DMS153 treated with DMSO at 0.1 percent for 48 hours (cell line): ENCODE results near the gene BICRA.
"Not testable (repeated sequence)": the region's sequence is repeated elsewhere in the genome, so short reads cannot be mapped to it uniquely, and the experiment has no call there.

Experiments
- DNase-seq: peaks from one replicate; lab custom pipeline; 2025; ENCODE audit not compliant: unreplicated experiment; lab: John Stamatoyannopoulos, UW

The BICRA gene

GRCh38 chr19:47626238-47626637 is 17.3 kb downstream of the BICRA start:
- no peak for DNase-seq

- no peak for DNase-seq
Measured at GRCh38 chr19:47628078-47628771, 19.3 kb downstream of the BICRA start.

- DNase-seq = no peak
Measured at GRCh38 chr19:47630594-47630993, 21.7 kb downstream of the BICRA start.

- no peak for DNase-seq
Measured at GRCh38 chr19:47631681-47632446, 22.9 kb downstream of the BICRA start.

GRCh38 chr19:47633517-47633916 is 24.6 kb downstream of the BICRA start:
- DNase-seq = peak; percentile 79

- peak; percentile 79 for DNase-seq
Measured at GRCh38 chr19:47633996-47634395, 25.1 kb downstream of the BICRA start.

- not testable (repeated sequence) for DNase-seq
Measured at GRCh38 chr19:47635152-47635754, 26.3 kb downstream of the BICRA start.

- DNase-seq = no peak
Measured at GRCh38 chr19:47637550-47637949, 28.6 kb downstream of the BICRA start.

GRCh38 chr19:47641891-47642485 is 33.1 kb downstream of the BICRA start:
- DNase-seq = no peak

GRCh38 chr19:47643281-47643680 is 34.3 kb downstream of the BICRA start:
- DNase-seq = no peak

GRCh38 chr19:47644199-47644598 is 35.3 kb downstream of the BICRA start:
- no peak for DNase-seq

GRCh38 chr19:47644743-47645482 is 36.0 kb downstream of the BICRA start:
- DNase-seq = peak; percentile 62

GRCh38 chr19:47646924-47647323 is 38.0 kb downstream of the BICRA start:
- DNase-seq = no peak

- DNase-seq = no peak
Measured at GRCh38 chr19:47649588-47649987, 40.7 kb downstream of the BICRA start.

- DNase-seq = no peak
Measured at GRCh38 chr19:47650700-47651099, 41.8 kb downstream of the BICRA start.

- DNase-seq = no peak
Measured at GRCh38 chr19:47651132-47651531, 42.2 kb downstream of the BICRA start.

GRCh38 chr19:47651691-47652090 is 42.8 kb downstream of the BICRA start:
- DNase-seq = no peak

- no peak for DNase-seq
Measured at GRCh38 chr19:47652285-47652684, 43.4 kb downstream of the BICRA start.

GRCh38 chr19:47653856-47654255 is 44.9 kb downstream of the BICRA start:
- no peak for DNase-seq

- no peak for DNase-seq
Measured at GRCh38 chr19:47657719-47658118, 48.8 kb downstream of the BICRA start.
